Lower leg skin (tissue), 3 donors: ENCODE data around the gene BCL6B.

ENCODE experiments used
- POLR2A ChIP-seq, 2 donors: fragments of 450-650 bp; IDR thresholded peaks; one replicate each; pipeline ENCODE4 v1.6.1; 2016 to 2017; ENCODE audit warnings: antibody characterized with exemption in 2 of 2, mild to moderate bottlenecking in 1 of 2, moderate library complexity in 1 of 2
- TF ChIP-seq, protein P1 (sequence below), 3 donors: fragments of 450-650 bp; IDR thresholded peaks; one replicate each; pipeline ENCODE4 v1.5.1; 2016; ENCODE audit warnings: antibody characterized with exemption in 3 of 3, mild to moderate bottlenecking in 3 of 3, moderate library complexity in 2 of 3

DNA sequence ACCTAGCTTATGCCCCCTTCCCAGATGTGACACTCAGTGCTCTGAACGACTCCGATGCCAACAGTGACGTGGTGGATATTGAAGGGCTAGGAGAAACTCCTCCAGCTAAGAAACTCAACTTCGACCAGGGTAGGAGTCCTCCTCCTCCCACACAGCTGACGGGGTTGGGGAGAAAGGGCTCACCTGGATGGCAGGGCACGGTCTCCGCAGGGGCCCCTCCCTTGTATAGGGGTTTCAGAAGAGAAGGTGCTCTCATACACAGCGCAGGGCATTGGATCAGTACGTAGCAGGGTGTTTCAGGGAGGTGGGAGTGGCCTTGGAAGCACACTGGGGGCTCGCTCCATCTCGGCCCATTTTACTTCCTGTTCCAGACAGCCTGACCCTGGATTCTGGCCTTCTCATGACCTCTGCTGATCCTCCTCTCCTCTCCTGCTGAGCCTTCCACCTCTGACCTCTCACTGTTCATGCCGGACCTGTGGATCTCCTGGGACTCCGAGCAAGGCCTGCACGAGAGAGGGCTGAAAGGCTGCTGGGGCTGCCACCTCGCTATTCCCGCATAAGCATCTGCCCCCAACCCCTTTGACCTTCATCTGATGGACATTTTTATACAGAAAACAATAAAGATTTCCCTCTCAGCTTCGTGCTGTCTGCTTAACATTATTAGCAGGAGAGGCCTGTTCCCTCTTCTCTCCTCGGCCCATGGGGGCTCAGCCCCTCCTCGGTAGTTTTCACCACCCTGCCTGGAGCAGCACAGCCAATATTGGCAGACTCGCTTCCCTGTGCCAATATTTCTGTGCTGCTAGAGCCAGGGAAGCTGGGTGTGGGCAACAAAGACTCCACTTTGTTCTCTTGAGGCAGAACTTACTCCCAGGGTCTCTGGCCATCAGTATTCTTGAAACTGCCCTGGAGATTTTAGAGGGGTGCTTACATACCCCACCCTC lies 5.7 kb upstream of the BCL6B start:
- TF ChIP-seq, protein P1, sequence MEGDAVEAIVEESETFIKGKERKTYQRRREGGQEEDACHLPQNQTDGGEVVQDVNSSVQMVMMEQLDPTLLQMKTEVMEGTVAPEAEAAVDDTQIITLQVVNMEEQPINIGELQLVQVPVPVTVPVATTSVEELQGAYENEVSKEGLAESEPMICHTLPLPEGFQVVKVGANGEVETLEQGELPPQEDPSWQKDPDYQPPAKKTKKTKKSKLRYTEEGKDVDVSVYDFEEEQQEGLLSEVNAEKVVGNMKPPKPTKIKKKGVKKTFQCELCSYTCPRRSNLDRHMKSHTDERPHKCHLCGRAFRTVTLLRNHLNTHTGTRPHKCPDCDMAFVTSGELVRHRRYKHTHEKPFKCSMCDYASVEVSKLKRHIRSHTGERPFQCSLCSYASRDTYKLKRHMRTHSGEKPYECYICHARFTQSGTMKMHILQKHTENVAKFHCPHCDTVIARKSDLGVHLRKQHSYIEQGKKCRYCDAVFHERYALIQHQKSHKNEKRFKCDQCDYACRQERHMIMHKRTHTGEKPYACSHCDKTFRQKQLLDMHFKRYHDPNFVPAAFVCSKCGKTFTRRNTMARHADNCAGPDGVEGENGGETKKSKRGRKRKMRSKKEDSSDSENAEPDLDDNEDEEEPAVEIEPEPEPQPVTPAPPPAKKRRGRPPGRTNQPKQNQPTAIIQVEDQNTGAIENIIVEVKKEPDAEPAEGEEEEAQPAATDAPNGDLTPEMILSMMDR (IDR thresholded peaks at IDR 0.05): no peak
- no peak for TF ChIP-seq POLR2A (IDR thresholded peaks at IDR 0.05)
